GM23338 (cell line): ENCODE measurements around the gene NTRK3. TPM values are rescaled to one million over a fixed set of nuclear protein-coding genes. Genes with fewer than 3 reads are reported as not detected.

Experiments used
- ATAC-seq: fragments of 200-7000 bp; cut with Tn5 transposase; 3 replicates; pipeline ENCODE4 v1.9.1; 2020
- DNase-seq: peaks from one replicate; pipeline ENCODE4 v3.0.0-alpha.2; 2015; ENCODE audit warnings: low spot score
- H2AFZ ChIP-seq: fragments of 200-600 bp; sonication (generic); 2 replicates; pipeline ENCODE4 v1.8.0; 2016; ENCODE audit warnings: antibody characterized with exemption, mild to moderate bottlenecking, moderate library complexity
- H3F3A ChIP-seq: fragments of 200-600 bp; sonication (generic); replicated peaks from 2 replicates; pipeline ENCODE4 v1.8.0; 2017; ENCODE audit warnings: antibody characterized with exemption, mixed run types, low read depth
- H3K27ac ChIP-seq: fragments of 200-600 bp; sonication (generic); 2 replicates; pipeline ENCODE4 v1.6.1; 2016; ENCODE audit warnings: low read depth
- H3K27me3 ChIP-seq: fragments of 200-600 bp; sonication (generic); 2 replicates; pipeline ENCODE4 v1.8.0; 2016; ENCODE audit warnings: mild to moderate bottlenecking, mixed run types, moderate library complexity; ENCODE audit not compliant: insufficient read depth
- H3K36me3 ChIP-seq: fragments of 200-600 bp; sonication (generic); 2 replicates; pipeline ENCODE4 v1.8.0; 2016; ENCODE audit warnings: mild to moderate bottlenecking; ENCODE audit not compliant: insufficient read depth
- H3K4me1 ChIP-seq: fragments of 200-600 bp; sonication (generic); 2 replicates; pipeline ENCODE4 v1.8.0; 2016; ENCODE audit warnings: mild to moderate bottlenecking, moderate library complexity; ENCODE audit not compliant: insufficient read depth
- H3K4me2 ChIP-seq: fragments of 200-600 bp; sonication (generic); 2 replicates; pipeline ENCODE4 v1.7.1; 2017; ENCODE audit warnings: mixed run types
- H3K4me3 ChIP-seq: fragments of 200-600 bp; sonication (generic); 2 replicates; pipeline ENCODE4 v1.6.1; 2016; ENCODE audit warnings: mixed run types
- H3K79me2 ChIP-seq: fragments of 200-600 bp; sonication (generic); replicated peaks from 2 replicates; pipeline ENCODE4 v1.8.0; 2017; ENCODE audit warnings: mild to moderate bottlenecking; ENCODE audit not compliant: insufficient read depth
- H3K9me2 ChIP-seq: fragments of 200-600 bp; sonication (generic); 2 replicates; pipeline ENCODE4 v1.8.0; 2017; ENCODE audit not compliant: insufficient read depth
- H4K20me1 ChIP-seq: fragments of 200-600 bp; sonication (generic); replicated peaks from 2 replicates; pipeline ENCODE4 v1.8.0; 2017; ENCODE audit warnings: mild to moderate bottlenecking; ENCODE audit not compliant: insufficient read depth
- H3K27ac Mint-ChIP-seq: 2 replicates; pipeline ENCODE4 v1.8.0; 2020; ENCODE audit warnings: inconsistent platforms, mild to moderate bottlenecking, moderate library complexity, mixed read lengths
- H3K27me3 Mint-ChIP-seq: 3 replicates; pipeline ENCODE4 v1.8.0; 2022; ENCODE audit warnings: low read depth, mild to moderate bottlenecking, moderate library complexity, mixed read lengths, inconsistent platforms; ENCODE audit not compliant: insufficient read depth, poor library complexity
- H3K36me3 Mint-ChIP-seq: 3 replicates; pipeline ENCODE4 v1.8.0; 2021; ENCODE audit warnings: low read depth, mild to moderate bottlenecking, inconsistent platforms, moderate library complexity, mixed read lengths
- H3K4me1 Mint-ChIP-seq: 3 replicates; pipeline ENCODE4 v1.8.0; 2020; ENCODE audit warnings: mild to moderate bottlenecking, inconsistent platforms, mixed read lengths
- H3K4me3 Mint-ChIP-seq: 3 replicates; pipeline ENCODE4 v1.8.0; 2021; ENCODE audit warnings: moderate library complexity, mild to moderate bottlenecking, inconsistent platforms, mixed read lengths
- H3K9me3 Mint-ChIP-seq: 3 replicates; pipeline ENCODE4 v1.8.0; 2020; ENCODE audit warnings: moderate library complexity, mild to moderate bottlenecking, inconsistent platforms, mixed read lengths
- CREB1 ChIP-seq: fragments of 250-450 bp; sonication (Bioruptor Pico); IDR thresholded peaks from 2 replicates; pipeline ENCODE4 v1.5.0; 2020; ENCODE audit warnings: low read depth, mild to moderate bottlenecking, moderate library complexity
- ETS1 ChIP-seq: IDR thresholded peaks from 2 replicates; pipeline ENCODE4 v1.6.1; 2016; ENCODE audit warnings: antibody characterized with exemption
- EZH2phosphoT487 ChIP-seq: fragments of 200-600 bp; sonication (generic); IDR thresholded peaks from one replicate; pipeline ENCODE4 v1.8.1; 2018; ENCODE audit warnings: antibody characterized with exemption; ENCODE audit not compliant: unreplicated experiment
- NANOG ChIP-seq: IDR thresholded peaks from 2 replicates; pipeline ENCODE4 v1.6.1; 2016; ENCODE audit warnings: antibody characterized with exemption, borderline replicate concordance
- REST ChIP-seq: IDR thresholded peaks from one replicate; pipeline ENCODE4 v1.6.1; 2018; ENCODE audit warnings: antibody characterized with exemption; ENCODE audit not compliant: unreplicated experiment
- ZNF331 ChIP-seq: fragments of 250-450 bp; sonication (Bioruptor Pico); IDR thresholded peaks from 2 replicates; pipeline ENCODE4 v1.5.0; 2020; ENCODE audit warnings: low read depth, mild to moderate bottlenecking, moderate library complexity
- ZNF462 ChIP-seq: fragments of 250-450 bp; sonication (Bioruptor Pico); IDR thresholded peaks from 2 replicates; pipeline ENCODE4 v1.5.0; 2020; ENCODE audit warnings: mild to moderate bottlenecking, moderate library complexity
- polyA plus RNA-seq: library from polyadenylated mRNA; unstranded; fragments of >200 nt; fragmentation: Nextera tagmentation; extraction: Ambion mirVana; gene quantifications from 2 replicates; pipeline ENCODE4 v1.2.1, GENCODE V29; 2016
- total RNA-seq: library from RNA; depleted of rRNA; stranded (reverse); fragments of >200 nt; shearing (Covaris generic); gene quantifications from 2 replicates; pipeline ENCODE4 v1.2.3, GENCODE V29; 2014

NTRK3 gene
- total and polyA plus RNA-seq, 2 experiments from 2014 or later: 3.1 to 5.3 TPM

- TF ChIP-seq ZNF462 (CRISPR knock-in tag) (no peak), REST (no peak), NANOG (no peak)
Observed at GRCh38 chr15:88121968-88122530, 134.5 kb downstream of the NTRK3 start (continued).

- no peak overlapping the region for H3K27ac ChIP-seq
- Mint-ChIP-seq H3K36me3 (peaks cover 6% of the 10 kb centered on the region; the same call in 2 of the 3 replicates), H3K27me3 (peaks cover 2% of the 10 kb centered on the region), H3K4me1 (peaks cover 38% of the 10 kb centered on the region), H3K4me3 (no peak overlapping the region), H3K27ac (no peak overlapping the region; the same call in 1 of the 2 replicates), H3K9me3 (no peaks in the 10 kb centered on the region; the same call in 2 of the 3 replicates)
- H3K4me2 ChIP-seq: no peak overlapping the region
- no peaks in the 10 kb centered on the region for H3F3A ChIP-seq
- DNase-seq (no peak), ATAC-seq (no peak)
- H3K36me3 ChIP-seq: no peaks in the 10 kb centered on the region
- H4K20me1 ChIP-seq: no peaks in the 10 kb centered on the region
- no peaks in the 10 kb centered on the region for H3K79me2 ChIP-seq
- no peak overlapping the region for H2AFZ ChIP-seq
- H3K4me3 ChIP-seq: no peak overlapping the region
- peaks cover 7% of the 10 kb centered on the region for H3K9me2 ChIP-seq
- H3K4me1 ChIP-seq: peaks cover 24% of the 10 kb centered on the region
- no peaks in the 10 kb centered on the region for H3K27me3 ChIP-seq
- no peak for TF ChIP-seq ETS1
- no peak for TF ChIP-seq CREB1 (CRISPR knock-in tag)
- TF ChIP-seq EZH2phosphoT487: no peak
- TF ChIP-seq REST: no peak
- TF ChIP-seq ZNF331: no peak
Observed at GRCh38 chr15:88120026-88120425, 136.5 kb downstream of the NTRK3 start.
